HCT116 (cell line): Measurements from ENCODE around the gene KDM2B. TPM values are rescaled to one million over a fixed set of nuclear protein-coding genes. Genes with fewer than 3 reads are reported as not detected.

ENCODE experiments used
- ATAC-seq: fragments of 200-7000 bp; cut with Tn5 transposase; 2 replicates; pipeline ENCODE4 v1.9.1; 2020; ENCODE audit warnings: mild to moderate bottlenecking, moderate library complexity
- BruUV-seq: library from RNA; stranded (reverse); fragments of 400-500 nt; replicated peaks from 2 replicates; lab custom pipeline; 2021; lab: Mats Ljungman, UMichigan
- CTCF ChIA-PET: fragments of 300-600 bp; sonication (Branson Sonifier 250); formaldehyde crosslinking; loops from one replicate; lab custom pipeline; 2021; ENCODE audit warnings: antibody characterized with exemption; lab: Charles Lee
- POLR2A ChIA-PET: fragments of 300-600, 350-600 bp; sonication (Branson Sonifier 250); formaldehyde crosslinking; loops from one replicate; lab custom pipeline; 2021; ENCODE audit warnings: antibody characterized with exemption; lab: Charles Lee
- RAD21 ChIA-PET, 2 experiments: fragments of 300-600 bp; sonication (Branson Sonifier 250); formaldehyde crosslinking; loops; one replicate each; lab custom pipeline; 2023; ENCODE audit warnings: low total read pairs in 2 of 2; ENCODE audit not compliant: uncharacterized antibody in 2 of 2, unreplicated experiment in 2 of 2, low non-redundant PET in 1 of 2; lab: Charles Lee
- DNase-seq: peaks from one replicate; pipeline ENCODE4 v3.0.0-alpha.2; 2010; ENCODE audit warnings: low read depth, low spot score
- H2AFZ ChIP-seq: fragments of 200-600 bp; shearing (Covaris generic), sonication (generic); 2 replicates; pipeline ENCODE4 v1.6.1; 2017; ENCODE audit warnings: low read depth, mixed run types, mixed read lengths, antibody characterized with exemption, low read length; ENCODE audit not compliant: poor library complexity, severe bottlenecking
- H3K27ac ChIP-seq: 2 replicates; pipeline ENCODE4 v1.5.1; 2012; ENCODE audit warnings: low read depth, low read length
- H3K27me3 ChIP-seq: fragments of 200-600 bp; sonication (generic); 2 replicates; pipeline ENCODE4 v1.6.1; 2016; ENCODE audit warnings: mixed run types, low read length, mixed read lengths; ENCODE audit not compliant: insufficient read depth
- H3K36me3 ChIP-seq, 2 experiments: fragments of 200-500 bp in 1 of 2; fragments of 200-600 bp in 1 of 2; sonication (Bioruptor generic) in 1 of 2; sonication (generic) in 1 of 2; 2 replicates each; pipeline versions ENCODE4 v1.5.1 to v1.6.1; 2014 to 2016; ENCODE audit warnings: low read length in 2 of 2, inconsistent platforms in 1 of 2, mixed read lengths in 1 of 2, mixed run types in 1 of 2; ENCODE audit not compliant: insufficient read depth in 2 of 2, control insufficient read depth in 1 of 2
- H3K4me1 ChIP-seq, 2 experiments: fragments of 200-600 bp in 1 of 2; sonication (generic) in 1 of 2; 2 replicates each; pipeline versions ENCODE4 v1.5.1 to v1.6.1; 2012 to 2017; ENCODE audit warnings: low read length in 2 of 2, inconsistent platforms in 1 of 2, mild to moderate bottlenecking in 1 of 2, mixed read lengths in 1 of 2, mixed run types in 1 of 2, moderate library complexity in 1 of 2; ENCODE audit not compliant: insufficient read depth in 2 of 2, control insufficient read depth in 1 of 2
- H3K4me2 ChIP-seq: fragments of 200-600 bp; sonication (generic); 2 replicates; pipeline ENCODE4 v1.6.1; 2017; ENCODE audit warnings: mixed run types, low read length, mixed read lengths
- H3K4me3 ChIP-seq, 2 experiments: fragments of 200-600 bp in 1 of 2; sonication (generic) in 1 of 2; replicated peaks in 1 of 2; 2 replicates each; pipeline ENCODE4 v1.5.1; 2011 to 2016; ENCODE audit warnings: low read length in 2 of 2, control low read depth in 1 of 2, low read depth in 1 of 2, mild to moderate bottlenecking in 1 of 2, mixed read lengths in 1 of 2, mixed run types in 1 of 2
- H3K79me2 ChIP-seq: fragments of 200-600 bp; sonication (generic); 2 replicates; pipeline ENCODE4 v1.6.1; 2017; ENCODE audit warnings: mild to moderate bottlenecking, mixed run types, low read length, moderate library complexity, mixed read lengths; ENCODE audit not compliant: insufficient read depth
- H3K9ac ChIP-seq: fragments of 200-600 bp; sonication (generic); 2 replicates; pipeline ENCODE4 v1.6.1; 2016; ENCODE audit warnings: low read length, mixed read lengths
- H3K9me2 ChIP-seq: fragments of 200-600 bp; sonication (generic), shearing (Covaris generic); 2 replicates; pipeline ENCODE4 v1.6.1; 2017; ENCODE audit warnings: mixed run types, mild to moderate bottlenecking, moderate library complexity; ENCODE audit not compliant: insufficient read depth
- H3K9me3 ChIP-seq, 2 experiments: fragments of 200-500 bp in 1 of 2; fragments of 200-600 bp in 1 of 2; sonication (Bioruptor generic) in 1 of 2; sonication (generic) in 1 of 2; 2 replicates each; pipeline ENCODE4 v1.6.1; 2014 to 2017; ENCODE audit warnings: low read length in 2 of 2, mixed read lengths in 2 of 2, inconsistent platforms in 1 of 2, low read depth in 1 of 2, mild to moderate bottlenecking in 1 of 2, mixed run types in 1 of 2, moderate library complexity in 1 of 2; ENCODE audit not compliant: control insufficient read depth in 1 of 2, insufficient read depth in 1 of 2
- H4K20me1 ChIP-seq: fragments of 200-600 bp; sonication (generic), shearing (Covaris generic); 2 replicates; pipeline ENCODE4 v1.6.1; 2017; ENCODE audit warnings: mixed run types, mild to moderate bottlenecking, moderate library complexity; ENCODE audit not compliant: insufficient read depth
- ATF3 ChIP-seq: IDR thresholded peaks from 2 replicates; pipeline ENCODE4 v1.6.1; 2012
- CBX3 ChIP-seq: IDR thresholded peaks from 2 replicates; pipeline ENCODE4 v1.6.1; 2012; ENCODE audit warnings: low read depth
- CEBPB ChIP-seq: IDR thresholded peaks from 2 replicates; pipeline ENCODE4 v1.6.1; 2012; ENCODE audit warnings: low read depth
- EGR1 ChIP-seq: IDR thresholded peaks from 2 replicates; pipeline ENCODE4 v1.6.1; 2012; ENCODE audit warnings: low read depth
- EZH2 ChIP-seq: fragments of 200-600 bp; sonication (generic); IDR thresholded peaks from 2 replicates; pipeline ENCODE4 v1.6.1; 2017; ENCODE audit warnings: antibody characterized with exemption, mixed run types
- EZH2phosphoT487 ChIP-seq: fragments of 200-600 bp; IDR thresholded peaks from 2 replicates; pipeline ENCODE4 v1.6.1; 2018; ENCODE audit warnings: antibody characterized with exemption, borderline replicate concordance
- JUND ChIP-seq: IDR thresholded peaks from 2 replicates; pipeline ENCODE4 v1.6.1; 2012
- POLR2A ChIP-seq: IDR thresholded peaks from 2 replicates; pipeline ENCODE4 v1.7.0; 2011; ENCODE audit warnings: borderline replicate concordance; ENCODE audit not compliant: insufficient read depth, insufficient read length; ENCODE audit errors: extremely low read depth
- POLR2AphosphoS5 ChIP-seq: IDR thresholded peaks from 2 replicates; pipeline ENCODE4 v1.6.1; 2011; ENCODE audit warnings: mild to moderate bottlenecking, low read depth, low read length, moderate library complexity
- REST ChIP-seq: IDR thresholded peaks from 2 replicates; pipeline ENCODE4 v1.6.1; 2012; ENCODE audit warnings: low read depth
- SIN3A ChIP-seq: IDR thresholded peaks from 2 replicates; pipeline ENCODE4 v1.6.1; 2012; ENCODE audit warnings: low read depth
- SP1 ChIP-seq: IDR thresholded peaks from 2 replicates; pipeline ENCODE4 v1.6.1; 2012; ENCODE audit warnings: low read depth
- SRF ChIP-seq: IDR thresholded peaks from 2 replicates; pipeline ENCODE4 v1.6.1; 2012; ENCODE audit warnings: low read depth
- TCF7L2 ChIP-seq: IDR thresholded peaks from 2 replicates; pipeline ENCODE4 v1.7.0; 2011; ENCODE audit warnings: borderline replicate concordance, inconsistent platforms; ENCODE audit not compliant: insufficient read depth, insufficient read length; ENCODE audit errors: extremely low read depth
- YY1 ChIP-seq: IDR thresholded peaks from 2 replicates; pipeline ENCODE4 v1.6.1; 2011; ENCODE audit warnings: low read length, low read depth, moderate library complexity, mild to moderate bottlenecking; ENCODE audit not compliant: insufficient replicate concordance; ENCODE audit errors: extremely low read depth
- ZFX ChIP-seq: fragments of 450-650 bp; IDR thresholded peaks from 2 replicates; pipeline ENCODE4 v1.6.1; 2017
- ZNF274 ChIP-seq: fragments of 200-500 bp; sonication (Bioruptor generic); IDR thresholded peaks from 2 replicates; pipeline ENCODE4 v1.6.1; 2014; ENCODE audit warnings: mild to moderate bottlenecking, low read depth, low read length, inconsistent platforms
- intact Hi-C: fragments of 100-400 bp; cut with micrococcal nuclease; formaldehyde crosslinking; loops from 2 replicates; pipeline ENCODE4 v1.10.0; 2022
- total RNA-seq: library from RNA; stranded (reverse); gene quantifications from one replicate; pipeline ENCODE4 v1.2.1, GENCODE V29; 2021; ENCODE audit not compliant: unreplicated experiment
- TF ChIP-seq, protein P1 (sequence below), 3 experiments: fragments of 200-600 bp in 1 of 3; sonication (generic) in 1 of 3; IDR thresholded peaks in 2 of 3; conservative IDR thresholded peaks in 1 of 3; 2 replicates each; pipeline ENCODE4 v1.5.1; 2012 to 2017; ENCODE audit warnings: low read depth in 2 of 3, low read length in 2 of 3, antibody characterized with exemption in 1 of 3, borderline replicate concordance in 1 of 3, control low read depth in 1 of 3, mild to moderate bottlenecking in 1 of 3, mixed read lengths in 1 of 3, mixed run types in 1 of 3, moderate library complexity in 1 of 3; ENCODE audit not compliant: insufficient read depth in 1 of 3
- TF ChIP-seq, protein P2 (sequence below): IDR thresholded peaks from 2 replicates; pipeline ENCODE4 v1.6.1; 2011; ENCODE audit warnings: mild to moderate bottlenecking, low read length, moderate library complexity; ENCODE audit not compliant: insufficient replicate concordance; ENCODE audit errors: extremely low read depth
- TF ChIP-seq, protein P3 (sequence below): IDR thresholded peaks from 2 replicates; pipeline ENCODE4 v1.6.1; 2012

The KDM2B gene
- total RNA-seq, 1 experiment from 2014 or later: 36.7 TPM

- H3K4me1 ChIP-seq: peaks cover 8 to 16% of the 10 kb centered on the region in 2 experiments
- TF ChIP-seq EGR1 (no peak), EZH2phosphoT487 (no peak), TCF7L2 (no peak), YY1 (no peak), SIN3A (no peak), POLR2A (no peak), ZFX (no peak), CEBPB (no peak), JUND (no peak), ATF3 (no peak), SRF (no peak), EZH2 (no peak), SP1 (no peak), POLR2AphosphoS5 (no peak), REST (no peak), ZNF274 (no peak), CBX3 (no peak)
- TF ChIP-seq, protein P1, sequence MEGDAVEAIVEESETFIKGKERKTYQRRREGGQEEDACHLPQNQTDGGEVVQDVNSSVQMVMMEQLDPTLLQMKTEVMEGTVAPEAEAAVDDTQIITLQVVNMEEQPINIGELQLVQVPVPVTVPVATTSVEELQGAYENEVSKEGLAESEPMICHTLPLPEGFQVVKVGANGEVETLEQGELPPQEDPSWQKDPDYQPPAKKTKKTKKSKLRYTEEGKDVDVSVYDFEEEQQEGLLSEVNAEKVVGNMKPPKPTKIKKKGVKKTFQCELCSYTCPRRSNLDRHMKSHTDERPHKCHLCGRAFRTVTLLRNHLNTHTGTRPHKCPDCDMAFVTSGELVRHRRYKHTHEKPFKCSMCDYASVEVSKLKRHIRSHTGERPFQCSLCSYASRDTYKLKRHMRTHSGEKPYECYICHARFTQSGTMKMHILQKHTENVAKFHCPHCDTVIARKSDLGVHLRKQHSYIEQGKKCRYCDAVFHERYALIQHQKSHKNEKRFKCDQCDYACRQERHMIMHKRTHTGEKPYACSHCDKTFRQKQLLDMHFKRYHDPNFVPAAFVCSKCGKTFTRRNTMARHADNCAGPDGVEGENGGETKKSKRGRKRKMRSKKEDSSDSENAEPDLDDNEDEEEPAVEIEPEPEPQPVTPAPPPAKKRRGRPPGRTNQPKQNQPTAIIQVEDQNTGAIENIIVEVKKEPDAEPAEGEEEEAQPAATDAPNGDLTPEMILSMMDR (IDR thresholded peaks at IDR 0.05 in 2 of 3, conservative IDR thresholded peaks at IDR 0.05 in 1 of 3; ENCODE audit: borderline replicate concordance in 1 of 3, insufficient read depth in 1 of 3, low read depth in 2 of 3, low read length in 2 of 3): no peak
- TF ChIP-seq, protein P2, sequence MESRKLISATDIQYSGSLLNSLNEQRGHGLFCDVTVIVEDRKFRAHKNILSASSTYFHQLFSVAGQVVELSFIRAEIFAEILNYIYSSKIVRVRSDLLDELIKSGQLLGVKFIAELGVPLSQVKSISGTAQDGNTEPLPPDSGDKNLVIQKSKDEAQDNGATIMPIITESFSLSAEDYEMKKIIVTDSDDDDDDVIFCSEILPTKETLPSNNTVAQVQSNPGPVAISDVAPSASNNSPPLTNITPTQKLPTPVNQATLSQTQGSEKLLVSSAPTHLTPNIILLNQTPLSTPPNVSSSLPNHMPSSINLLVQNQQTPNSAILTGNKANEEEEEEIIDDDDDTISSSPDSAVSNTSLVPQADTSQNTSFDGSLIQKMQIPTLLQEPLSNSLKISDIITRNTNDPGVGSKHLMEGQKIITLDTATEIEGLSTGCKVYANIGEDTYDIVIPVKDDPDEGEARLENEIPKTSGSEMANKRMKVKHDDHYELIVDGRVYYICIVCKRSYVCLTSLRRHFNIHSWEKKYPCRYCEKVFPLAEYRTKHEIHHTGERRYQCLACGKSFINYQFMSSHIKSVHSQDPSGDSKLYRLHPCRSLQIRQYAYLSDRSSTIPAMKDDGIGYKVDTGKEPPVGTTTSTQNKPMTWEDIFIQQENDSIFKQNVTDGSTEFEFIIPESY: no peak
- TF ChIP-seq, protein P3, sequence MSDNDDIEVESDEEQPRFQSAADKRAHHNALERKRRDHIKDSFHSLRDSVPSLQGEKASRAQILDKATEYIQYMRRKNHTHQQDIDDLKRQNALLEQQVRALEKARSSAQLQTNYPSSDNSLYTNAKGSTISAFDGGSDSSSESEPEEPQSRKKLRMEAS: no peak
- H3K79me2 ChIP-seq: peaks cover 78% of the 10 kb centered on the region
- no peak overlapping the region for H2AFZ ChIP-seq
- no peaks in the 10 kb centered on the region for H3K9me2 ChIP-seq
- peaks cover 14 to 15% of the 10 kb centered on the region in 2 experiments; a peak in 3 of 4 replicates for H3K36me3 ChIP-seq
- DNase-seq (no peak), ATAC-seq (no peak)
- H3K9me3 ChIP-seq: no peaks in the 10 kb centered on the region
- no peak overlapping the region for H3K9ac ChIP-seq
- CTCF ChIA-PET: no interaction called here
- POLR2A ChIA-PET: no interaction called here
- RAD21 ChIA-PET: no interaction called here
- no peak overlapping the region for H3K4me3 ChIP-seq
- no peak overlapping the region for H3K27ac ChIP-seq
- intact Hi-C loops: no loop called here
- no peak overlapping the region for H3K4me2 ChIP-seq
- no TSS peak for BruUV-seq
- H4K20me1 ChIP-seq: no peaks in the 10 kb centered on the region
- no peaks in the 10 kb centered on the region for H3K27me3 ChIP-seq
These were observed 177.1 kb downstream of the KDM2B start for GRCh38 chr12:121403721-121404120.
